Measurements from ENCODE around the gene SCARF1.
A peak's percentile ranks its signal among the peaks of the same experiment; 100 is the strongest.

Gene SCARF1

DNA sequence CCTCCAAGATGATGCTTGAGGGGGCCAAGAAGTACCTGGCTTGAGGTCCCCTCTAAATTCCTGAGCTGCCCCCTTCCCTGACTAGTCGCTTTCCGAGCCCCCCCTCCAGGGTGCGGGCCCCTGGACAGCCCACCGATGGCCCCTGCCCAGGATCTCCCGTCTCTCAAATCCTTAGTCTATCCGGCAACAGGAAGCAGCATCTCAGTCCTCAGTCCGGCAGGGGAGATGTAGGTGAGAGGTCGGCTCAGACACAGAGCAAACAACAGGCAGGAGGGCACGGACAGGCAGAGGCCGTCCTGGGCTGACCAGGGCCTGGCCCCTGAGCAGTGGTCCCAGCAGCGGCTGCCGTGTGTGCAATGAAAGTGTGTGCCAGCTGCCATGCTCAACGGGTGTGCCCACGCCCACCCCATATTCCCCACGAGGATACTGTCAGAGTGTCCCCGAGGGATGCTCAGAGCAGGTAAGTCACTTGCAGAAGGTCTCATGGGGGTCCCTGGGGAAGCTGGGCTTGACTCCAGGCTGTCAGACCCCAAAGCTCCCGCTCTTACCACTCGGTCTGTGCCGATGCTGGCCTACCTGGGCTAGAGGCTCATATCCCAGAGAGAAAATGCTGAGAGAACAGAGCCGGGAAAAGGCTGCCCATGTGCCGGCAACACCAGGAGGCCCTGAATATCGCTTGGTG, 24.1 kb downstream of the SCARF1 start:
- no peak for ATAC-seq

GRCh38 chr17:1620486-1620885, 25.0 kb downstream of the SCARF1 start:
- ATAC-seq = no peak
- no peak for TF ChIP-seq OSR1 (CRISPR knock-in tag; IDR thresholded peaks at IDR 0.05)
- no peak for TF ChIP-seq PPARA (CRISPR knock-in tag; IDR thresholded peaks at IDR 0.05; ENCODE audit: borderline replicate concordance)
- TF ChIP-seq ISL1 (CRISPR knock-in tag; IDR thresholded peaks at IDR 0.05) = no peak
- TF ChIP-seq ZFP30 (CRISPR knock-in tag; IDR thresholded peaks at IDR 0.05) = no peak
- TF ChIP-seq ZNF565 (CRISPR knock-in tag; conservative IDR thresholded peaks at IDR 0.05; ENCODE audit: low read depth) = no peak
- TF ChIP-seq, protein P1, sequence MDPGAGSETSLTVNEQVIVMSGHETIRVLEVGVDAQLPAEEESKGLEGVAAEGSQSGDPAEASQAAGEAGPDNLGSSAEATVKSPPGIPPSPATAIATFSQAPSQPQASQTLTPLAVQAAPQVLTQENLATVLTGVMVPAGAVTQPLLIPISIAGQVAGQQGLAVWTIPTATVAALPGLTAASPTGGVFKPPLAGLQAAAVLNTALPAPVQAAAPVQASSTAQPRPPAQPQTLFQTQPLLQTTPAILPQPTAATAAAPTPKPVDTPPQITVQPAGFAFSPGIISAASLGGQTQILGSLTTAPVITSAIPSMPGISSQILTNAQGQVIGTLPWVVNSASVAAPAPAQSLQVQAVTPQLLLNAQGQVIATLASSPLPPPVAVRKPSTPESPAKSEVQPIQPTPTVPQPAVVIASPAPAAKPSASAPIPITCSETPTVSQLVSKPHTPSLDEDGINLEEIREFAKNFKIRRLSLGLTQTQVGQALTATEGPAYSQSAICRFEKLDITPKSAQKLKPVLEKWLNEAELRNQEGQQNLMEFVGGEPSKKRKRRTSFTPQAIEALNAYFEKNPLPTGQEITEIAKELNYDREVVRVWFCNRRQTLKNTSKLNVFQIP (CRISPR knock-in tag; IDR thresholded peaks at IDR 0.05; ENCODE audit: borderline replicate concordance, low read depth) = no peak

More for the DNA sequence above, 24.1 kb downstream of the SCARF1 start:
- no peak for TF ChIP-seq ZNF8 (CRISPR knock-in tag; IDR thresholded peaks at IDR 0.05)
- no peak for TF ChIP-seq RARB (CRISPR knock-in tag; IDR thresholded peaks at IDR 0.05)
- no peak for TF ChIP-seq CREB5 (CRISPR knock-in tag; IDR thresholded peaks at IDR 0.05; ENCODE audit: low read depth)
- TF ChIP-seq ISL1 (CRISPR knock-in tag; IDR thresholded peaks at IDR 0.05) = no peak
- no peak for TF ChIP-seq ARNTL (CRISPR knock-in tag; IDR thresholded peaks at IDR 0.05; ENCODE audit: borderline replicate concordance, low read depth)
- TF ChIP-seq BACH2 (CRISPR knock-in tag; IDR thresholded peaks at IDR 0.05; ENCODE audit: borderline replicate concordance) = no peak
- TF ChIP-seq PPARA (CRISPR knock-in tag; IDR thresholded peaks at IDR 0.05; ENCODE audit: borderline replicate concordance) = no peak

- ATAC-seq = peak; percentile 74
- TF ChIP-seq CREB5 (CRISPR knock-in tag; IDR thresholded peaks at IDR 0.05; ENCODE audit: low read depth) (no peak), SNAI2 (CRISPR knock-in tag; IDR thresholded peaks at IDR 0.05) (no peak)
Measured at GRCh38 chr17:1617620-1618174, 27.8 kb downstream of the SCARF1 start.

DNA sequence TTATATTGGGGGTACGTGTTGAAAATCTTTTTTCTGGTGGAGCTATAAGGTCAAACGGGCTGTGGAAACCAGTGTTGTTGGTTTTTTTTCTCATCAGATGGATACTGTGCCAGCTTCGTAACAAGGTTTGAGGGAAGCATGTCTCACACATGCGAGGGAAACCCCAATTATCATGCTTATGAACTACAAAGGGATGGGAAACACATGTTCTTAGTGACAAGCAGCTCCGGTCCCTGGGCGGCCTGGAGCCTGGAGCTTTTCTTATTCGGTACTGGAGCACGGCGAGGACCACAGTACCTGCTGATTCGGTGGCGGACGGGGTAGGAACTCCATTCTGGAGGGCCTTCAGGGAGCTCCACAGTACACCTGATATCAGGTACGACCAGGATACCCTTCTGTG, 29.4 kb downstream of the SCARF1 start:
- no peak for ATAC-seq
- TF ChIP-seq CSRNP3 (CRISPR knock-in tag; IDR thresholded peaks at IDR 0.05) (no peak), PPARA (CRISPR knock-in tag; IDR thresholded peaks at IDR 0.05; ENCODE audit: borderline replicate concordance) (no peak), ESRRG (CRISPR knock-in tag; IDR thresholded peaks at IDR 0.05) (no peak), ZFP30 (CRISPR knock-in tag; IDR thresholded peaks at IDR 0.05) (no peak), RARB (CRISPR knock-in tag; IDR thresholded peaks at IDR 0.05) (no peak), CREB5 (CRISPR knock-in tag; IDR thresholded peaks at IDR 0.05; ENCODE audit: low read depth) (no peak), PATZ1 (CRISPR knock-in tag; IDR thresholded peaks at IDR 0.05; ENCODE audit: borderline replicate concordance) (no peak)
- TF ChIP-seq, protein P1 (CRISPR knock-in tag; IDR thresholded peaks at IDR 0.05; ENCODE audit: borderline replicate concordance, low read depth) = no peak
